B cell (primary cell): Measurements from ENCODE around the gene NRAP. TPM values are rescaled to one million over a fixed set of nuclear protein-coding genes. Genes with fewer than 3 reads are reported as not detected.
"Not testable (repeated sequence)": the region's sequence is repeated elsewhere in the genome, so short reads cannot be mapped to it uniquely, and the experiment has no call there.

Experiments
- ATAC-seq: fragments of 200-7000 bp; cut with Tn5 transposase; one replicate; pipeline ENCODE4 v1.10.0; 2021; ENCODE audit warnings: low read depth, mild to moderate bottlenecking, moderate number of reproducible peaks, moderate library complexity
- CTCF ChIA-PET: fragments of 350-600 bp; sonication (Branson Sonifier 250); formaldehyde crosslinking; loops from one replicate; lab custom pipeline; 2021; ENCODE audit warnings: antibody characterized with exemption, inconsistent platforms; lab: Charles Lee
- POLR2A ChIA-PET: fragments of 350-600 bp; sonication (Branson Sonifier 250); formaldehyde crosslinking; loops from one replicate; lab custom pipeline; 2021; ENCODE audit warnings: antibody characterized with exemption; lab: Charles Lee
- DNase-seq: peaks from one replicate; pipeline ENCODE4 v3.0.0; 2013
- H2AFZ ChIP-seq: 2 replicates; pipeline ENCODE4 v1.6.1; 2012; ENCODE audit warnings: mild to moderate bottlenecking, low read depth, low read length; ENCODE audit not compliant: insufficient read depth, poor library complexity, severe bottlenecking
- H3K27ac ChIP-seq, 2 donors: 1 replicate in 1 of 2; 2 replicates in 1 of 2; pipeline ENCODE4 v1.5.1; 2012 to 2013; ENCODE audit warnings: low read length in 2 of 2, mild to moderate bottlenecking in 2 of 2, moderate library complexity in 1 of 2
- H3K27me3 ChIP-seq, 4 experiments: fragments of 200-600 bp in 1 of 4; sonication (generic) in 1 of 4; replicated peaks in 1 of 4; 1 replicate in 2 of 4; 2 replicates in 2 of 4; pipeline versions ENCODE4 v1.6.1 to v1.7.0; 2013 to 2016; ENCODE audit warnings: low read length in 3 of 4, mild to moderate bottlenecking in 2 of 4, mixed read lengths in 1 of 4, moderate library complexity in 1 of 4; ENCODE audit not compliant: insufficient read depth in 4 of 4, control insufficient read depth in 3 of 4; ENCODE audit errors: control extremely low read depth in 1 of 4
- H3K36me3 ChIP-seq, 2 experiments: replicated peaks in 1 of 2; 1 replicate in 1 of 2; 2 replicates in 1 of 2; pipeline versions ENCODE4 v1.6.1 to v1.7.1; 2013; ENCODE audit warnings: low read length in 1 of 2; ENCODE audit not compliant: insufficient read depth in 2 of 2, control insufficient read depth in 1 of 2; ENCODE audit errors: control extremely low read depth in 1 of 2, extremely low read depth in 1 of 2
- H3K4me1 ChIP-seq, 2 donors: fragments of 200-600 bp in 1 of 2; sonication (generic) in 1 of 2; 1 replicate in 1 of 2; 2 replicates in 1 of 2; pipeline versions ENCODE4 v1.5.1 to v1.6.1; 2013 to 2017; ENCODE audit warnings: low read length in 2 of 2; ENCODE audit not compliant: control insufficient read depth in 2 of 2, insufficient read depth in 2 of 2
- H3K4me2 ChIP-seq: replicated peaks from 2 replicates; pipeline ENCODE3; 2012; ENCODE audit warnings: mild to moderate bottlenecking, low read depth, low read length; ENCODE audit not compliant: poor library complexity, severe bottlenecking
- H3K4me3 ChIP-seq, 5 experiments: fragments of 200-600 bp in 1 of 5; sonication (generic) in 1 of 5; 1 replicate in 3 of 5; 2 replicates in 2 of 5; pipeline versions ENCODE4 v1.5.1 to v1.7.0; 2011 to 2016; ENCODE audit warnings: low read length in 4 of 5, mild to moderate bottlenecking in 4 of 5, low read depth in 2 of 5, control low read depth in 1 of 5, moderate library complexity in 1 of 5; ENCODE audit not compliant: insufficient read depth in 1 of 5; ENCODE audit errors: control extremely low read depth in 1 of 5, extremely low read depth in 1 of 5
- H3K79me2 ChIP-seq: fragments of 200-600 bp; sonication (generic); one replicate; pipeline ENCODE4 v1.6.0; 2016; ENCODE audit warnings: low read length; ENCODE audit not compliant: control insufficient read depth, insufficient read depth
- H3K9ac ChIP-seq: fragments of 200-600 bp; sonication (generic); 2 replicates; pipeline ENCODE4 v1.6.1; 2017; ENCODE audit warnings: mild to moderate bottlenecking, low read length, moderate library complexity
- H3K9me3 ChIP-seq, 3 donors: one replicate each; pipeline versions ENCODE4 v1.6.1 to v1.7.1; 2013; ENCODE audit warnings: low read length in 2 of 3; ENCODE audit not compliant: control insufficient read depth in 2 of 3, insufficient read depth in 1 of 3; ENCODE audit errors: control extremely low read depth in 1 of 3
- H4K20me1 ChIP-seq: 2 replicates; pipeline ENCODE4 v1.6.0; 2012; ENCODE audit warnings: mild to moderate bottlenecking, low read length; ENCODE audit not compliant: insufficient read depth, control insufficient read depth, poor library complexity, severe bottlenecking
- H3K27ac Mint-ChIP-seq: one replicate; pipeline ENCODE4 v1.8.0; 2021; ENCODE audit warnings: mixed read lengths
- H3K27me3 Mint-ChIP-seq: one replicate; pipeline ENCODE4 v1.8.0; 2021; ENCODE audit warnings: mixed read lengths
- H3K4me1 Mint-ChIP-seq: one replicate; pipeline ENCODE4 v1.8.0; 2021; ENCODE audit warnings: mixed read lengths
- H3K4me3 Mint-ChIP-seq: one replicate; pipeline ENCODE4 v1.8.0; 2021; ENCODE audit warnings: mixed read lengths
- H3K9me3 Mint-ChIP-seq: one replicate; pipeline ENCODE4 v1.8.0; 2022; ENCODE audit warnings: mixed read lengths; ENCODE audit not compliant: insufficient read depth
- CTCF ChIP-seq: fragments of 200-600 bp; IDR thresholded peaks from one replicate; pipeline ENCODE4 v1.8.0; 2022; ENCODE audit warnings: antibody characterized with exemption, mild to moderate bottlenecking
- EZH2 ChIP-seq: IDR thresholded peaks from 2 replicates; pipeline ENCODE4 v1.6.1; 2012; ENCODE audit warnings: borderline replicate concordance, low read depth, mild to moderate bottlenecking, moderate library complexity, low read length; ENCODE audit not compliant: insufficient read depth, poor library complexity, severe bottlenecking
- WGBS: methylation state at CpG from one replicate; pipeline ENCODE4 v1.1.5; 2013; ENCODE audit warnings: missing lambda C conversion rate; ENCODE audit not compliant: insufficient coverage; 5-methylcytosine and 5-hydroxymethylcytosine counted together
- intact Hi-C: fragments of 100-400 bp; cut with micrococcal nuclease; formaldehyde crosslinking; loops from one replicate; pipeline ENCODE4 v1.10.0; 2022
- polyA plus RNA-seq: library from polyadenylated mRNA; depleted of rRNA; stranded (reverse); fragments of >200 nt; gene quantifications from 2 replicates; pipeline ENCODE4 v1.2.3, GENCODE V29; 2012
- total RNA-seq, 2 donors: library from RNA; stranded (reverse); fragments of 120-200 nt in 1 of 2; gene quantifications; 1 replicate in 1 of 2; 2 replicates in 1 of 2; pipeline versions ENCODE4 v1.2.3 to v1.2.4, GENCODE V29; 2013 to 2022

Gene NRAP
- total and polyA plus RNA-seq, 2 donors (not counting 1 experiment from before 2014, with no cell fraction given) = not detected

- no peak for TF ChIP-seq EZH2
- no peak for TF ChIP-seq CTCF
Observed at GRCh38 chr10:113656896-113657295, 6.9 kb downstream of the NRAP start.

DNA sequence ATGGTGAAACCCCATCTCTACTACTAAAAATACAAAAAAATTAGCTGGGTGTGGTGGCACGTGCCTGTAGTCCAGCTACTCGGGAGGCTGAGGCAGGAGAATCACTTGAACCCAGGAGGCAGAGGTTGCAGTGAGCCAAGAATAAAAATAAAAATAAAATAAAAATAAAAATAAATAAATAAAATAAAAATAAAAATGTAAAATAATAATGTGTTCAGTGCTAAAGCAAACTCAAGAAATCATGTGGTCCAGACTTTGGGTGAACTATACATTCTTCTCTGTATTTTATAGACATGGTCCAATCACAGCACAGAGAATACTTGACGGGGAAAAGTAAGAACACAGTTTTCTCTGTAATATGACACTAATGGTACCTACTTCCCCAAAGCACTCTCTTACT lies 11.4 kb downstream of the NRAP start:
- H3K79me2 ChIP-seq, H3K27ac ChIP-seq, H3K4me1 Mint-ChIP-seq, intact Hi-C loops, H3K36me3 ChIP-seq, H3K4me1 ChIP-seq, H3K27ac Mint-ChIP-seq, H3K4me3 Mint-ChIP-seq, H3K9ac ChIP-seq, H3K4me3 ChIP-seq, H3K9me3 ChIP-seq, H3K9me3 Mint-ChIP-seq, POLR2A ChIA-PET, CTCF ChIA-PET, DNase-seq, H4K20me1 ChIP-seq, H3K4me2 ChIP-seq, H3K27me3 ChIP-seq, ATAC-seq, H2AFZ ChIP-seq: not testable (repeated sequence)
- peaks cover 39% of the 10 kb centered on the region for H3K27me3 Mint-ChIP-seq
- no CpG with 5 or more reads among the region's 3 CpGs for WGBS

More at GRCh38 chr10:113656896-113657295, 6.9 kb downstream of the NRAP start:
- no peak overlapping the region for H3K27ac Mint-ChIP-seq
- no peak overlapping the region for H3K9ac ChIP-seq
- no peak overlapping the region for H2AFZ ChIP-seq
- ATAC-seq (no peak), DNase-seq (no peak)
- H3K4me3 ChIP-seq = no peak overlapping the region
- H3K27me3 Mint-ChIP-seq = peaks cover 17% of the 10 kb centered on the region
- intact Hi-C loops = no loop called here
- H3K4me2 ChIP-seq = no peak overlapping the region
- H3K4me1 ChIP-seq = no peaks in the 10 kb centered on the region
- no peaks in the 10 kb centered on the region for H4K20me1 ChIP-seq
- H3K4me3 Mint-ChIP-seq = no peak overlapping the region
- ChIA-PET CTCF (no interaction called here), POLR2A (no interaction called here)
- WGBS = 69% methylated on average over 2 of the region's 2 CpGs
- no peaks in the 10 kb centered on the region for H3K79me2 ChIP-seq
- no peaks in the 10 kb centered on the region for H3K27me3 ChIP-seq
- no peaks in the 10 kb centered on the region for H3K36me3 ChIP-seq
- no peak overlapping the region for H3K27ac ChIP-seq
- H3K9me3 ChIP-seq = no peaks in the 10 kb centered on the region
- H3K9me3 Mint-ChIP-seq = no peaks in the 10 kb centered on the region
- no peaks in the 10 kb centered on the region for H3K4me1 Mint-ChIP-seq
